NOMO-1 treated with dmso at 0.1 percent for 144 hours (cell line): ENCODE measurements around the gene ASAP2.
"Not testable (repeated sequence)": the region's sequence is repeated elsewhere in the genome, so short reads cannot be mapped to it uniquely, and the experiment has no call there.

Source experiments
- DNase-seq: peaks from one replicate; lab custom pipeline; 2025; ENCODE audit not compliant: unreplicated experiment; lab: John Stamatoyannopoulos, UW

The ASAP2 gene

GRCh38 chr2:9210030-9210429 is 3.4 kb downstream of the ASAP2 start:
- DNase-seq: no peak

GRCh38 chr2:9211496-9211895 is 4.9 kb downstream of the ASAP2 start:
- DNase-seq: no peak

- no peak for DNase-seq
These were observed 5.5 kb downstream of the ASAP2 start for GRCh38 chr2:9212010-9212635.

GRCh38 chr2:9212661-9213411 is 6.2 kb downstream of the ASAP2 start:
- DNase-seq: no peak

- no peak for DNase-seq
These were observed 7.0 kb downstream of the ASAP2 start for GRCh38 chr2:9213477-9214051.

GRCh38 chr2:9214873-9215272 is 8.3 kb downstream of the ASAP2 start:
- no peak for DNase-seq

GRCh38 chr2:9215680-9216079 is 9.1 kb downstream of the ASAP2 start:
- no peak for DNase-seq

GRCh38 chr2:9216143-9216542 is 9.5 kb downstream of the ASAP2 start:
- not testable (repeated sequence) for DNase-seq

GRCh38 chr2:9217838-9218770 is 11.5 kb downstream of the ASAP2 start:
- DNase-seq: no peak

GRCh38 chr2:9219027-9219445 is 12.4 kb downstream of the ASAP2 start:
- no peak for DNase-seq

- DNase-seq: no peak
These were observed 13.6 kb downstream of the ASAP2 start for GRCh38 chr2:9220201-9220600.

GRCh38 chr2:9221223-9221622 is 14.6 kb downstream of the ASAP2 start:
- DNase-seq: no peak

- DNase-seq: no peak
These were observed 15.8 kb downstream of the ASAP2 start for GRCh38 chr2:9222239-9222892.

GRCh38 chr2:9222893-9223287 is 16.3 kb downstream of the ASAP2 start:
- DNase-seq: no peak

GRCh38 chr2:9225806-9226205 is 19.2 kb downstream of the ASAP2 start:
- DNase-seq: no peak

- no peak for DNase-seq
These were observed 20.1 kb downstream of the ASAP2 start for GRCh38 chr2:9226458-9227380.

- DNase-seq: no peak
These were observed 21.6 kb downstream of the ASAP2 start for GRCh38 chr2:9228088-9228751.

- no peak for DNase-seq
These were observed 22.3 kb downstream of the ASAP2 start for GRCh38 chr2:9228781-9229469.

- DNase-seq: no peak
These were observed 22.8 kb downstream of the ASAP2 start for GRCh38 chr2:9229470-9229820.
